Activated CD8-positive, alpha-beta memory T cell treated with anti-CD3 and anti-CD28 coated beads for 24 hours (primary cell): Measurements from ENCODE around the gene TBC1D10A.

Experiments
- DNase-seq: peaks from one replicate; pipeline ENCODE4 v3.0.0-alpha.2; 2020

The TBC1D10A gene

GRCh38 chr22:30265131-30265720, 61.5 kb downstream of the TBC1D10A start:
- DNase-seq = no peak

- no peak for DNase-seq
Observed at GRCh38 chr22:30263883-30264282, 62.9 kb downstream of the TBC1D10A start.

GRCh38 chr22:30262917-30263741, 63.6 kb downstream of the TBC1D10A start:
- peak; percentile 92 for DNase-seq

- DNase-seq = no peak
Observed at GRCh38 chr22:30262112-30262511, 64.6 kb downstream of the TBC1D10A start.

GRCh38 chr22:30261134-30261533, 65.6 kb downstream of the TBC1D10A start:
- no peak for DNase-seq

- DNase-seq = no peak
Observed at GRCh38 chr22:30260682-30261081, 66.1 kb downstream of the TBC1D10A start.

- no peak for DNase-seq
Observed at GRCh38 chr22:30260276-30260675, 66.5 kb downstream of the TBC1D10A start.

GRCh38 chr22:30254314-30254713, 72.4 kb downstream of the TBC1D10A start:
- no peak for DNase-seq

GRCh38 chr22:30253205-30253852, 73.4 kb downstream of the TBC1D10A start:
- DNase-seq = no peak

GRCh38 chr22:30252411-30253204, 74.1 kb downstream of the TBC1D10A start:
- no peak for DNase-seq

- no peak for DNase-seq
Observed at GRCh38 chr22:30251711-30252110, 75.0 kb downstream of the TBC1D10A start.

- no peak for DNase-seq
Observed at GRCh38 chr22:30250661-30251267, 76.0 kb downstream of the TBC1D10A start.

GRCh38 chr22:30250039-30250565, 76.6 kb downstream of the TBC1D10A start:
- no peak for DNase-seq

- no peak for DNase-seq
Observed at GRCh38 chr22:30249049-30250038, 77.4 kb downstream of the TBC1D10A start.

- no peak for DNase-seq
Observed at GRCh38 chr22:30248484-30248883, 78.3 kb downstream of the TBC1D10A start.

- DNase-seq = no peak
Observed at GRCh38 chr22:30247974-30248373, 78.8 kb downstream of the TBC1D10A start.

- DNase-seq = peak; percentile 66
Observed at GRCh38 chr22:30247561-30247960, 79.2 kb downstream of the TBC1D10A start.

- peak; percentile 80 for DNase-seq
Observed at GRCh38 chr22:30246814-30247376, 79.8 kb downstream of the TBC1D10A start.

- peak; percentile 81 for DNase-seq
Observed at GRCh38 chr22:30245985-30246813, 80.5 kb downstream of the TBC1D10A start, which contains the start of gene LIF. TSS of gene LIF (minus strand) at chr22:30246759. CDS start at chr22:30246695, 64 bp downstream.
